Endodermal cell (in vitro differentiated cells): ENCODE results near the gene INTU. TPM values are rescaled to one million over a fixed set of nuclear protein-coding genes. Genes with fewer than 3 reads are reported as not detected.

Experiments used
- DNase-seq: peaks from one replicate; pipeline ENCODE4 v3.0.0-alpha.2; 2017
- H3K27ac ChIP-seq: 2 replicates; pipeline ENCODE4 v1.5.1; 2013; ENCODE audit warnings: mild to moderate bottlenecking, low read depth, low read length, moderate library complexity
- H3K27me3 ChIP-seq: 2 replicates; pipeline ENCODE4 v1.6.1; 2013; ENCODE audit warnings: mild to moderate bottlenecking, low read length, moderate library complexity; ENCODE audit not compliant: insufficient read depth, control insufficient read depth, poor library complexity, severe bottlenecking
- H3K36me3 ChIP-seq: 2 replicates; pipeline ENCODE4 v1.7.0; 2013; ENCODE audit warnings: mild to moderate bottlenecking, low read length, moderate library complexity; ENCODE audit not compliant: control insufficient read depth, insufficient read depth
- H3K4me1 ChIP-seq: one replicate; pipeline ENCODE4 v1.7.0; 2013; ENCODE audit warnings: low read length; ENCODE audit not compliant: control insufficient read depth, insufficient read depth
- H3K4me3 ChIP-seq: 2 replicates; pipeline ENCODE4 v1.5.1; 2013; ENCODE audit warnings: mild to moderate bottlenecking, low read length, moderate library complexity
- H3K9ac ChIP-seq: 2 replicates; pipeline ENCODE4 v1.6.1; 2013; ENCODE audit warnings: mild to moderate bottlenecking, low read length, moderate library complexity; ENCODE audit not compliant: poor library complexity, severe bottlenecking; ENCODE audit errors: extremely low read depth
- H3K9me3 ChIP-seq: 2 replicates; pipeline ENCODE4 v1.6.1; 2013; ENCODE audit warnings: mild to moderate bottlenecking, low read length, moderate library complexity; ENCODE audit not compliant: control insufficient read depth
- H3K27ac Mint-ChIP-seq: 2 replicates; pipeline ENCODE4 v1.8.0; 2020; ENCODE audit warnings: mixed read lengths
- H3K27me3 Mint-ChIP-seq: 2 replicates; pipeline ENCODE4 v1.8.0; 2021; ENCODE audit warnings: mild to moderate bottlenecking, mixed read lengths; ENCODE audit not compliant: insufficient read depth
- H3K36me3 Mint-ChIP-seq: 2 replicates; pipeline ENCODE4 v1.8.0; 2020; ENCODE audit warnings: low read depth, mixed read lengths
- H3K4me1 Mint-ChIP-seq: 2 replicates; pipeline ENCODE4 v1.8.0; 2020; ENCODE audit warnings: mixed read lengths
- H3K4me3 Mint-ChIP-seq: 2 replicates; pipeline ENCODE4 v1.8.0; 2020; ENCODE audit warnings: mild to moderate bottlenecking, moderate library complexity, mixed read lengths
- H3K9me3 Mint-ChIP-seq: 2 replicates; pipeline ENCODE4 v1.8.0; 2020; ENCODE audit warnings: mild to moderate bottlenecking, mixed read lengths
- WGBS, 2 experiments: methylation state at CpG; one replicate each; pipeline versions ENCODE4 v1.1.5 to v1.1.7; 2013; ENCODE audit warnings: missing lambda C conversion rate in 2 of 2, mixed read lengths in 1 of 2; ENCODE audit not compliant: insufficient coverage in 1 of 2, insufficient read length in 1 of 2; 5-methylcytosine and 5-hydroxymethylcytosine counted together
- total RNA-seq, 2 donors: library from RNA; stranded (reverse); fragmentation: NEBNext Ultra II Directional in 1 of 2; extraction: Animal tissue kit (Norgen Biotek cat#: 25700) in 1 of 2; gene quantifications; 2 replicates in 1 of 2; 3 replicates in 1 of 2; pipeline ENCODE4 v1.2.1, GENCODE V29; 2021
- TF ChIP-seq, protein P1 (sequence below): fragments of 200-600 bp; sonication (generic); conservative IDR thresholded peaks from 2 replicates; pipeline ENCODE4 v1.5.0; 2021; ENCODE audit warnings: antibody characterized with exemption, mild to moderate bottlenecking

INTU gene
- total RNA-seq, 2 donors from 2014 or later: 20.5 to 31.3 TPM

DNA sequence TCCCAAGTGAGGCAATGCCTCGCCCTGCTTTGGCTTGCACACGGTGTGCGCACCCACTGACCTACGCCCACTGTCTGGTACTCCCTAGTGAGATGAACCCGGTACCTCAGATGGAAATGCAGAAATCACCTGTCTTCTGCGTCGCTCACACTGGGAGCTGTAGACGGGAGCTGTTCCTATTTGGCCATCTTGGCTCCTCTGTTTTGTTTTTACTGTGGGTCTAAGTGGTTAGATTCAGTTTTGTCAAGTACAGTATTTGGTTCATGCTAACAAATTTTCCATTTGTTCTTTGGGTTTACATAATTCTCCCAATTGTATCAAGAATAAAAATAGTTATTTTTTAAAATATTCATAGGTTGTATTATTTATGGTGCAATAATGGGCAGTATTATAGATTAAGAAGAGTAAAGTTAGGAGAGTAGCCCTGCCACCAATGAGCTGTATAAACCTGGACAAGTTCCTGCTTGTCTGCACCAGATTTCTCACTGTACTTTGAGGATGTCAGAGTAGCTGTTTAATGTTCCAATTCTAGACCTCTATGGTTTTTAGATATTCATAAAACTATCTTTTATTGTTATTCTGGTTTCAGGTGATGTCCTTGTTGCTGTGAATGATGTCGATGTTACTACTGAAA is 23.4 kb downstream of the INTU start:
- no peaks in the 10 kb centered on the region for H3K27me3 Mint-ChIP-seq
- peaks cover 14% of the 10 kb centered on the region for H3K36me3 Mint-ChIP-seq
- no peak overlapping the region for H3K27ac ChIP-seq
- H3K4me3 ChIP-seq: peak overlapping the region; percentile 68
- H3K9me3 ChIP-seq: no peaks in the 10 kb centered on the region
- peaks cover 7% of the 10 kb centered on the region for H3K9me3 Mint-ChIP-seq
- H3K4me1 ChIP-seq: peaks cover 4% of the 10 kb centered on the region
- peaks cover 7% of the 10 kb centered on the region for H3K4me1 Mint-ChIP-seq
- H3K27ac Mint-ChIP-seq: peak overlapping the region; percentile 92
- 60 to 76% methylated on average over 4 to 9 of the region's 9 CpGs for WGBS, 2 experiments
- H3K9ac ChIP-seq: peak overlapping the region; percentile 30
- peaks cover 18% of the 10 kb centered on the region for H3K36me3 ChIP-seq
- H3K27me3 ChIP-seq: no peaks in the 10 kb centered on the region
- TF ChIP-seq, protein P1, sequence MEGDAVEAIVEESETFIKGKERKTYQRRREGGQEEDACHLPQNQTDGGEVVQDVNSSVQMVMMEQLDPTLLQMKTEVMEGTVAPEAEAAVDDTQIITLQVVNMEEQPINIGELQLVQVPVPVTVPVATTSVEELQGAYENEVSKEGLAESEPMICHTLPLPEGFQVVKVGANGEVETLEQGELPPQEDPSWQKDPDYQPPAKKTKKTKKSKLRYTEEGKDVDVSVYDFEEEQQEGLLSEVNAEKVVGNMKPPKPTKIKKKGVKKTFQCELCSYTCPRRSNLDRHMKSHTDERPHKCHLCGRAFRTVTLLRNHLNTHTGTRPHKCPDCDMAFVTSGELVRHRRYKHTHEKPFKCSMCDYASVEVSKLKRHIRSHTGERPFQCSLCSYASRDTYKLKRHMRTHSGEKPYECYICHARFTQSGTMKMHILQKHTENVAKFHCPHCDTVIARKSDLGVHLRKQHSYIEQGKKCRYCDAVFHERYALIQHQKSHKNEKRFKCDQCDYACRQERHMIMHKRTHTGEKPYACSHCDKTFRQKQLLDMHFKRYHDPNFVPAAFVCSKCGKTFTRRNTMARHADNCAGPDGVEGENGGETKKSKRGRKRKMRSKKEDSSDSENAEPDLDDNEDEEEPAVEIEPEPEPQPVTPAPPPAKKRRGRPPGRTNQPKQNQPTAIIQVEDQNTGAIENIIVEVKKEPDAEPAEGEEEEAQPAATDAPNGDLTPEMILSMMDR: no peak
- no peak for DNase-seq
- H3K4me3 Mint-ChIP-seq: peak overlapping the region; percentile 67

DNA sequence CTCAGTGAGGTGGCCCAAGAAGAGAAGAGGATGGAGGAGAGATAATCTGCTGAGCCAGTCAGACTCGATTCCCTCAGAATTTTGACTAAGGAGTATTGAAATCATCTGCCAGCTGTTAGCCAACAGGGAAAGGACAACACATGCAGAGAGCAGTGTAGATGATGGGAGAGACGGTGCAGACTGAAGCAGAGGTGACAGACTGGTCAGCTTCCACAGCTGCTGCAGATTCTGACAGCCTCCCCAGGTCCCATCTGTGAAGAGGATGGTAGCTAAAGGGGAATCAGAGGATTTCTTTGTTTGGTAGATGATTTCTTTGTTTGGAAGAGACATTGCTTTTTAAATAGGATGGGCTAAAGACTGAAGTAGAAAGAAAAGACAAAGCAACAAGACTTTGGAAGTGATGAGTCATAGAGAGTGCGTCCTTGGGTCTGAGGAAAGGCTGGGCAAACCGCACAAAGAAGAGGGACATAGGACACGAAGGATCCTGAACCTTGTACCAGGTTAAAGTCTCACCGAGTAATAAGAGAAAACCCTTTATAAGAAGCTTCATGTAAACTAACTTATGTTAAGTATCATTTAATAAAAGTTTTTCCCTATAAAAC is 27.6 kb downstream of the INTU start:
- Mint-ChIP-seq H3K27ac (no peak overlapping the region), H3K4me3 (no peak overlapping the region), H3K36me3 (peaks cover 12% of the 10 kb centered on the region), H3K4me1 (peaks cover 7% of the 10 kb centered on the region), H3K9me3 (peaks cover 3% of the 10 kb centered on the region), H3K27me3 (no peaks in the 10 kb centered on the region)
- no peak overlapping the region for H3K4me3 ChIP-seq
- no peaks in the 10 kb centered on the region for H3K27me3 ChIP-seq
- peak overlapping the region; percentile 12 for H3K27ac ChIP-seq
- peaks cover 4% of the 10 kb centered on the region for H3K4me1 ChIP-seq
- TF ChIP-seq, protein P1: no peak
- peak; percentile 46 for DNase-seq
- WGBS, 2 experiments: 72 to 87% methylated on average over 3 to 6 of the region's 6 CpGs
- no peaks in the 10 kb centered on the region for H3K9me3 ChIP-seq
- peaks cover 21% of the 10 kb centered on the region for H3K36me3 ChIP-seq
- H3K9ac ChIP-seq: no peak overlapping the region

DNA sequence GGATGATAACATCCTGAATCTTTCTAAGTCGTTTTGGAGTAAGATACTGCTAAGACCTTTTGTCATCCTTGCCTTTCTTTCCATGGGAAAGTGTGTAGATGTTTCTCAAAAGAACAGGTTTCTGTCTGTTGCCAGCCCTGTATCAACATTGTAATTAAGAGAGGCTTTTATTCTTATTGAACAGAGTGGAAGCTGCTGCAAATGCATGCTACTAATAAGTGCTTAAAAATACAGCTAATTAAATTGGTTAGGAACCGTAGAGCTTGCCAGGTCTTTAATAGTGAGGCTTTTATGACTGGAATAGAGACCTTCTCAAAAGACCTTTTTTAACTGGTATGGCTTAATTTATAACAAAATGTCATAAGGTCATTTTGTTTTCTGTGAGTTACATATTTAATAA is 34.4 kb downstream of the INTU start:
- Mint-ChIP-seq H3K9me3 (no peaks in the 10 kb centered on the region), H3K27ac (no peak overlapping the region), H3K27me3 (no peaks in the 10 kb centered on the region), H3K4me3 (no peak overlapping the region), H3K36me3 (no peaks in the 10 kb centered on the region), H3K4me1 (peaks cover 2% of the 10 kb centered on the region)
- Histone ChIP-seq H3K9me3 (no peaks in the 10 kb centered on the region), H3K27ac (no peak overlapping the region), H3K4me1 (no peaks in the 10 kb centered on the region), H3K27me3 (no peaks in the 10 kb centered on the region), H3K36me3 (peaks cover 15% of the 10 kb centered on the region), H3K4me3 (no peak overlapping the region), H3K9ac (no peak overlapping the region)
- WGBS, 2 experiments: 82% methylated on average over 2 of the region's 2 CpGs; no CpG with 5 or more reads in 1 of the 2 experiments
- no peak for DNase-seq
- TF ChIP-seq, protein P1: no peak
